Kidney (tissue), 14 donors: ENCODE results near the gene AGAP5. TPM values are rescaled to one million over a fixed set of nuclear protein-coding genes. Genes with fewer than 3 reads are reported as not detected.

Experiments used
- DNase-seq, 5 donors: peaks; one replicate each; pipeline ENCODE4 v3.0.0-alpha.2; 2013 to 2020
- FAIRE-seq: peaks from 2 replicates; lab custom pipeline; 2012; peaks lifted over from hg19 to GRCh38; lab: Jason Lieb, UNC
- H3K27ac ChIP-seq, 2 donors: one replicate each; pipeline ENCODE4 v1.7.0; 2013; ENCODE audit warnings: low read depth in 2 of 2, low read length in 2 of 2, inconsistent platforms in 1 of 2
- H3K27me3 ChIP-seq: one replicate; pipeline ENCODE4 v1.7.1; 2013; ENCODE audit warnings: low read length, inconsistent platforms; ENCODE audit not compliant: control insufficient read depth, insufficient read depth
- H3K36me3 ChIP-seq, 3 donors: one replicate each; pipeline versions ENCODE4 v1.7.0 to v1.7.1; 2013; ENCODE audit warnings: low read length in 3 of 3, control low read depth in 1 of 3, inconsistent platforms in 1 of 3; ENCODE audit not compliant: insufficient read depth in 3 of 3, control insufficient read depth in 2 of 3
- H3K4me1 ChIP-seq, 3 donors: one replicate each; pipeline versions ENCODE4 v1.7.0 to v1.7.1; 2013; ENCODE audit warnings: low read length in 3 of 3, inconsistent platforms in 1 of 3, low read depth in 1 of 3; ENCODE audit not compliant: control insufficient read depth in 2 of 3, insufficient read depth in 2 of 3
- H3K4me3 ChIP-seq, 3 donors: one replicate each; pipeline versions ENCODE4 v1.7.0 to v1.8.1; 2013; ENCODE audit warnings: low read length in 3 of 3, control low read depth in 1 of 3, inconsistent platforms in 1 of 3
- H3K9ac ChIP-seq, 3 donors: one replicate each; pipeline versions ENCODE4 v1.7.0 to v1.7.1; 2013; ENCODE audit warnings: low read length in 3 of 3, control low read depth in 1 of 3, inconsistent platforms in 1 of 3
- H3K9me3 ChIP-seq, 3 donors: one replicate each; pipeline versions ENCODE4 v1.7.0 to v1.7.1; 2013; ENCODE audit warnings: low read length in 3 of 3, control low read depth in 1 of 3, inconsistent platforms in 1 of 3; ENCODE audit not compliant: control insufficient read depth in 2 of 3, insufficient read depth in 1 of 3
- intact Hi-C: fragments of 100-400 bp; cut with DNase I; formaldehyde crosslinking; loops from one replicate; pipeline ENCODE4 v1.11.1; 2022
- polyA plus RNA-seq: library from polyadenylated mRNA; stranded (reverse); fragments of 350-450 nt; fragmentation: Illumina TruSeq; extraction: RNeasy Lipid Tissue Mini Kit (QIAGEN cat#74804); gene quantifications from one replicate; pipeline ENCODE4 v1.2.3, GENCODE V29; 2014; ENCODE audit warnings: low read depth, low replicate concordance; ENCODE audit not compliant: insufficient read depth
- total RNA-seq: library from RNA; stranded (reverse); fragmentation: NEBNext Ultra II Directional; extraction: Animal tissue kit (Norgen Biotek cat#: 25700); gene quantifications from one replicate; pipeline ENCODE4 v1.2.1, GENCODE V29; 2021
- TF ChIP-seq, protein P1 (sequence below): IDR thresholded peaks from 3 replicates; pipeline ENCODE4 v1.5.1; 2012; ENCODE audit warnings: mild to moderate bottlenecking, moderate library complexity, borderline replicate concordance; ENCODE audit not compliant: insufficient read depth; ENCODE audit errors: extremely low read depth
- donor health status: control.
- donor health status: control.
- donor health status: control.
- donor health status: control.
- donor health status: control.
- donor health status: DM: yes; HTN: yes; CAD: no.
- donor health status: Normal renal cell carcinoma (clear cell type).

The AGAP5 gene
- total and polyA plus RNA-seq, 2 donors from 2014 or later, result 3.8 to 9.9 TPM

DNA sequence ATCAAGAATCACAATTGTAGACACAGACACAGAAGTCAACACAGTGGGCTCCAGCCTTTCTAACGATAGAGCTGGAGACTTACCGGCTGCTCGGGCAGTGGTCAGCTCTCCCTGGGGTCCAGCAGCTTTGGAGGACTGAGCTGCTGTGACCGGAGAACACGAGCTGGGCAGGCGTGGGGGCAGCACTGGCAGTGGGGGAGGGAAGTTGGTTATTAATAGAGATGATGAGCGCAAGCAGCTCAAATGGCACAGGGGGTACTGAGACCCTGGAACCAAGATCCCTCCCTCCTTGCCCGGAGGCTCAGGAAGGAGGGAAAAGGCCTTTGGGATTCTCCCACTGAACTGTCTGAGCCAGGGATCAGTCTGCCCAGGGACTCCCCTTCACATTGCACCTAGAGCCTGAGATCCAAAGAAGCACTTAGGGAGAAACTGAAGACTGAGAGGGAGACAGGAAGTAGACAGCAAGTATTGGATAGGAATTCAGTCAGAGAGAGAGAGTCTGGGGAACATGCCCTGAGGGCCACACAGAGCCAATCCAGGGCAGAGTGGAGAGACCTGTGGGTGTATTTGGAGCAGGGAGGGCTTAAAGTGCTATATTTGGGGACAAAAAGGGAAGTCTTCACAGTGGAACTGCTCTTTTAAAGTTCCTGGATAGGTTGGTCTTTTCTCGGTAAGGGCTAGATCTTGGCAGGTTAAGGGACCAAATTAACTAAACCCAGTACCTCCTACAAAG lies 56.4 kb downstream of the AGAP5 start, which contains the start of gene MYOZ1:
TSS of gene MYOZ1 (minus strand) at position 147 of the 733 bp plus-strand sequence. CDS start 1,457 bp downstream, outside the sequence.
- H3K9ac ChIP-seq, result no peak within 1 kb of the TSS
- H3K9me3 ChIP-seq, result no peaks in the 10 kb centered on the region
- no peaks in the 10 kb centered on the region for H3K27me3 ChIP-seq
- H3K4me3 ChIP-seq, result no peak within 1 kb of the TSS
- peaks cover 0 to 2% (median 0%) of the 10 kb centered on the region in 3 donors for H3K4me1 ChIP-seq
- TF ChIP-seq, protein P1, sequence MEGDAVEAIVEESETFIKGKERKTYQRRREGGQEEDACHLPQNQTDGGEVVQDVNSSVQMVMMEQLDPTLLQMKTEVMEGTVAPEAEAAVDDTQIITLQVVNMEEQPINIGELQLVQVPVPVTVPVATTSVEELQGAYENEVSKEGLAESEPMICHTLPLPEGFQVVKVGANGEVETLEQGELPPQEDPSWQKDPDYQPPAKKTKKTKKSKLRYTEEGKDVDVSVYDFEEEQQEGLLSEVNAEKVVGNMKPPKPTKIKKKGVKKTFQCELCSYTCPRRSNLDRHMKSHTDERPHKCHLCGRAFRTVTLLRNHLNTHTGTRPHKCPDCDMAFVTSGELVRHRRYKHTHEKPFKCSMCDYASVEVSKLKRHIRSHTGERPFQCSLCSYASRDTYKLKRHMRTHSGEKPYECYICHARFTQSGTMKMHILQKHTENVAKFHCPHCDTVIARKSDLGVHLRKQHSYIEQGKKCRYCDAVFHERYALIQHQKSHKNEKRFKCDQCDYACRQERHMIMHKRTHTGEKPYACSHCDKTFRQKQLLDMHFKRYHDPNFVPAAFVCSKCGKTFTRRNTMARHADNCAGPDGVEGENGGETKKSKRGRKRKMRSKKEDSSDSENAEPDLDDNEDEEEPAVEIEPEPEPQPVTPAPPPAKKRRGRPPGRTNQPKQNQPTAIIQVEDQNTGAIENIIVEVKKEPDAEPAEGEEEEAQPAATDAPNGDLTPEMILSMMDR, result no peak
- no peak within 1 kb of the TSS for H3K27ac ChIP-seq
- intact Hi-C loops, result loop anchor here (2.0 kb wide), 1 partner anchor 115 kb away; no protein-coding TSS in a partner anchor
- FAIRE-seq (no peak), DNase-seq (peak in 1 of 5 donors; percentile 26)
- H3K36me3 ChIP-seq, result no peaks in the 10 kb centered on the region

DNA sequence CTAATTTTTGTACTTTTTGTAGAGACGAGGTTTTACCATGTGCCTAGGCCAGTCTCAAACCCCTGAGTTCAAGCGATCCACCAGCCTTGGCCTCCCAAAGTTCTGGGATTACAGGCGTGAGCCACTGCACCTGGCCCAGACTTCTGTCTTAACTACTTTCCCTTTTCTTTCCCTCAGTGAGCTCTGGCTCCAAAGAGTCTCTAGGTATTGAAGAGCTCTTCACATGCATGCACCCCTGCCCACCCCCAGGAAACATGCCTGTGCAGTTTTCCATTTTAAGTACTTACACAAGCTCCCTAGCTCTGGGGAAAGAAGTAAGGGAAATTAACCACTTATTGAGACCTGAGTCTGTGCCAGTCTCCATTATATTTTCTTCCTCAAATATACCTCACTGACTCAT lies 58.6 kb downstream of the AGAP5 start:
- Histone ChIP-seq H3K9me3 (no peaks in the 10 kb centered on the region), H3K27ac (no peak overlapping the region), H3K4me1 (peaks cover 0 to 2% (median 0%) of the 10 kb centered on the region in 3 donors), H3K4me3 (no peak overlapping the region), H3K27me3 (no peaks in the 10 kb centered on the region), H3K36me3 (no peaks in the 10 kb centered on the region), H3K9ac (no peak overlapping the region)
- intact Hi-C loops, result no loop called here
- FAIRE-seq (no peak), DNase-seq (no peak)
- TF ChIP-seq, protein P1, result no peak

DNA sequence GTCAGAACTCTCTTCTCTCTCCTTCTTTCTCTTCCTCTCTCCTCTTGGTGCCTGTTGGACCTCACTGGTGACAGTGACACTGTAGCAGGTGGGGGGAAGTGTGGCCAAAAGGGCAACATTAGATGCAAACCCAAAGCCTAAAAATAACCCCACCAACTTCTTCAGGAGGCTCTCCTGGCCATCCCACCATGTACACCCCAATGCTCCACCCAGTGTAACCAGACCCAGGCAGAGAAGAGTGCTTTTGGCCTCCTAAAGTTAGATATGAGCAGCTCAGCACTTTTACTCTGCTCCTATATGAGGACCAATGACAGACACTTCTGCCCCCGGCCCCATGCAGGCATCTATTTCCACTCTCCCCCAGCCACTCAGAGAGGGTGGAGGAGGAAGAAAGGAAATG lies 62.1 kb downstream of the AGAP5 start:
- DNase-seq (no peak), FAIRE-seq (no peak)
- intact Hi-C loops, result no loop called here
- Histone ChIP-seq H3K4me3 (no peak overlapping the region), H3K9me3 (no peaks in the 10 kb centered on the region), H3K4me1 (no peaks in the 10 kb centered on the region), H3K27me3 (no peaks in the 10 kb centered on the region), H3K36me3 (no peaks in the 10 kb centered on the region), H3K27ac (no peak overlapping the region), H3K9ac (no peak overlapping the region)
- TF ChIP-seq, protein P1, result no peak
